Upper lobe of left lung (tissue), 6 donors: ENCODE measurements around the gene CATSPERB. TPM values are rescaled to one million over a fixed set of nuclear protein-coding genes. Genes with fewer than 3 reads are reported as not detected.

Source experiments
- ATAC-seq, 2 donors: fragments of 200-7000 bp; cut with Tn5 transposase; one replicate each; pipeline ENCODE4 v1.9.1; 2022; ENCODE audit warnings: mild to moderate bottlenecking in 2 of 2, moderate library complexity in 2 of 2; ENCODE audit not compliant: low FRiP score in 2 of 2
- DNase-seq, 2 donors: peaks; one replicate each; pipeline ENCODE4 v3.0.0-alpha.2; 2019 to 2020
- H3K27ac ChIP-seq, 4 donors: fragments of 200-600 bp; sonication (generic); one replicate each; pipeline ENCODE4 v1.5.1; 2016 to 2019
- H3K27me3 ChIP-seq, 4 donors: fragments of 200-600 bp; sonication (generic); one replicate each; pipeline ENCODE4 v1.5.1; 2017 to 2019
- H3K36me3 ChIP-seq, 4 donors: fragments of 200-600 bp; sonication (generic); one replicate each; pipeline ENCODE4 v1.5.1; 2016 to 2019
- H3K4me1 ChIP-seq, 4 donors: fragments of 200-600 bp; sonication (generic); one replicate each; pipeline ENCODE4 v1.5.1; 2018 to 2019
- H3K4me3 ChIP-seq, 4 donors: fragments of 200-600 bp; sonication (generic); one replicate each; pipeline ENCODE4 v1.5.1; 2017 to 2019; ENCODE audit warnings: mild to moderate bottlenecking in 2 of 4, moderate library complexity in 1 of 4
- H3K9me3 ChIP-seq, 4 donors: fragments of 200-600 bp; sonication (generic); one replicate each; pipeline ENCODE4 v1.5.1; 2018 to 2019
- CTCF ChIP-seq, 6 experiments: fragments of 450-650 bp in 4 of 6; fragments of 200-600 bp in 2 of 6; sonication (generic) in 2 of 6; IDR thresholded peaks; one replicate each; pipeline ENCODE4 v1.5.1; 2016 to 2019; ENCODE audit warnings: antibody characterized with exemption in 6 of 6
- EP300 ChIP-seq, 4 donors: sonication (generic); formaldehyde crosslinking; IDR thresholded peaks; one replicate each; pipeline ENCODE4 v1.5.1; 2017; ENCODE audit warnings: antibody characterized with exemption in 4 of 4, control low read depth in 2 of 4
- POLR2A ChIP-seq, 4 donors: fragments of 450-650 bp; IDR thresholded peaks; one replicate each; pipeline ENCODE4 v1.5.1; 2016 to 2017; ENCODE audit warnings: antibody characterized with exemption in 4 of 4, mild to moderate bottlenecking in 2 of 4
- POLR2AphosphoS5 ChIP-seq, 2 donors: sonication (generic); formaldehyde crosslinking; IDR thresholded peaks; one replicate each; pipeline ENCODE4 v1.5.1; 2017; ENCODE audit warnings: antibody characterized with exemption in 2 of 2
- WGBS, 2 donors: methylation state at CpG; one replicate each; pipeline ENCODE4 v1.1.5; 2017 to 2018; 5-methylcytosine and 5-hydroxymethylcytosine counted together
- total RNA-seq, 6 donors: library from RNA; depleted of rRNA in 4 of 6; stranded (reverse); fragments of >200 nt in 4 of 6; gene quantifications; one replicate each; pipeline versions ENCODE4 v1.1.0 to v1.2.1, GENCODE V29; 2016 to 2021
- donor health status: DM: no; HTN: no; CAD: no; lungs with moderate emphysema.
- donor health status: DM: no; HTN: yes; CAD: no; lungs with severe emphysema.

CATSPERB gene
- total RNA-seq, 6 donors from 2014 or later = 0.63 to 16.8 (median 3.9) TPM

- Histone ChIP-seq H3K27me3 (no peaks in the 10 kb centered on the region), H3K4me1 (no peaks in the 10 kb centered on the region), H3K9me3 (no peaks in the 10 kb centered on the region), H3K36me3 (no peaks in the 10 kb centered on the region), H3K4me3 (no peak overlapping the region), H3K27ac (no peak overlapping the region)
- DNase-seq (no peak), ATAC-seq (no peak)
- no peak for TF ChIP-seq POLR2A (IDR thresholded peaks at IDR 0.05)
- TF ChIP-seq CTCF (IDR thresholded peaks at IDR 0.05) = no peak
- TF ChIP-seq EP300 (IDR thresholded peaks at IDR 0.05) = no peak
- TF ChIP-seq POLR2AphosphoS5 (IDR thresholded peaks at IDR 0.05) = no peak
- WGBS, 2 donors = 79 to 81% methylated on average over 6 of the region's 6 CpGs
Measured at GRCh38 chr14:91714805-91715204, 17.1 kb downstream of the CATSPERB start.

DNA sequence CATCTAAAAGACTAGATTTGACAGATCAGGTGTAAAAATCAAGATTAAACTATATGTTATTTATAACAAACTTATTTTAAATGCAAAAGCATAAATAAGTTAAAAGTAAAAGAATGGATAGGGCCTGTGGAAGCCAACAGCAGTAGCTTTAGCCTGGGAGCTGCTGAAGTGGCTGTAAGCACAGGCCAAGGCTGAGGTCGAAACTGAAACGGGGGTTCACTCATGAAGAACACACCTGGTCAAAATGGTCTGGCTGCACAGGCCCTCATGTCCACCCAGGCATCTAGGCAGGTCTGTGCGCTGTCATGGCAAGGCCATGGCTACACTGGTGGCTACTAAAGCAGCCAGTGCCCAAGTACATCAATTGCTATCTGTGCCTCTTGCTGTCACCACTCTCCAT, 23.1 kb downstream of the CATSPERB start:
- Histone ChIP-seq H3K27me3 (no peaks in the 10 kb centered on the region), H3K27ac (no peak overlapping the region), H3K4me1 (no peaks in the 10 kb centered on the region), H3K4me3 (no peak overlapping the region), H3K9me3 (no peaks in the 10 kb centered on the region), H3K36me3 (no peaks in the 10 kb centered on the region)
- DNase-seq (no peak), ATAC-seq (no peak)
- 96% methylated on average over 3 of the region's 3 CpGs for WGBS, 2 donors
- no peak for TF ChIP-seq POLR2AphosphoS5 (IDR thresholded peaks at IDR 0.05)
- no peak for TF ChIP-seq CTCF (IDR thresholded peaks at IDR 0.05)
- no peak for TF ChIP-seq EP300 (IDR thresholded peaks at IDR 0.05)
- no peak for TF ChIP-seq POLR2A (IDR thresholded peaks at IDR 0.05)

- no peaks in the 10 kb centered on the region for H3K27me3 ChIP-seq
- DNase-seq = no peak
- H3K9me3 ChIP-seq = no peaks in the 10 kb centered on the region
- H3K4me3 ChIP-seq = no peak overlapping the region
- H3K36me3 ChIP-seq = no peaks in the 10 kb centered on the region
- no peak for ATAC-seq
- H3K27ac ChIP-seq = no peak overlapping the region
- no peaks in the 10 kb centered on the region for H3K4me1 ChIP-seq
- TF ChIP-seq POLR2A (IDR thresholded peaks at IDR 0.05) (no peak), POLR2AphosphoS5 (IDR thresholded peaks at IDR 0.05) (no peak), EP300 (IDR thresholded peaks at IDR 0.05) (no peak), CTCF (IDR thresholded peaks at IDR 0.05) (no peak)
Measured at GRCh38 chr14:91706996-91707395, 24.9 kb downstream of the CATSPERB start.

- DNase-seq = no peak
- peaks cover 0 to 4% (median 1%) of the 10 kb centered on the region in 4 donors for H3K9me3 ChIP-seq
- no peak overlapping the region for H3K4me3 ChIP-seq
- no peak for ATAC-seq
- H3K27me3 ChIP-seq = no peaks in the 10 kb centered on the region
- no peaks in the 10 kb centered on the region for H3K4me1 ChIP-seq
- TF ChIP-seq POLR2AphosphoS5 (IDR thresholded peaks at IDR 0.05) = no peak
- no peak for TF ChIP-seq CTCF (IDR thresholded peaks at IDR 0.05)
- no peak for TF ChIP-seq EP300 (IDR thresholded peaks at IDR 0.05)
- TF ChIP-seq POLR2A (IDR thresholded peaks at IDR 0.05) = no peak
- 52 to 55% methylated on average over 2 of the region's 2 CpGs for WGBS, 2 donors
- H3K27ac ChIP-seq = no peak overlapping the region
- H3K36me3 ChIP-seq = no peaks in the 10 kb centered on the region
Measured at GRCh38 chr14:91694643-91695042, 37.2 kb downstream of the CATSPERB start.

GRCh38 chr14:91693346-91693745, 38.5 kb downstream of the CATSPERB start:
- WGBS, 2 donors = 50 to 58% methylated on average over 1 of the region's 1 CpG

More at GRCh38 chr14:91693346-91693745, 38.5 kb downstream of the CATSPERB start:
- H3K36me3 ChIP-seq = no peaks in the 10 kb centered on the region
- peak in 1 of 2 donors; percentile 53 for ATAC-seq
- H3K27ac ChIP-seq = no peak overlapping the region
- peak in 1 of 2 donors; percentile 37 for DNase-seq
- H3K4me1 ChIP-seq = no peaks in the 10 kb centered on the region
- H3K27me3 ChIP-seq = no peaks in the 10 kb centered on the region
- peaks cover 0 to 4% (median 1%) of the 10 kb centered on the region in 4 donors for H3K9me3 ChIP-seq
- no peak overlapping the region for H3K4me3 ChIP-seq
- TF ChIP-seq POLR2AphosphoS5 (IDR thresholded peaks at IDR 0.05) = no peak
